Activated CD8-positive, alpha-beta T cell treated with anti-CD3 and anti-CD28 coated beads for 36 hours (primary cell): ENCODE results near the gene SELENOO. TPM values are rescaled to one million over a fixed set of nuclear protein-coding genes. Genes with fewer than 3 reads are reported as not detected.
A peak's percentile ranks its signal among the peaks of the same experiment; 100 is the strongest.

Source experiments
- ATAC-seq: fragments of 200-7000 bp; cut with Tn5 transposase; one replicate; pipeline ENCODE4 v1.10.0; 2021; ENCODE audit warnings: mild to moderate bottlenecking, moderate library complexity
- CTCF ChIA-PET: fragments of 350-600 bp; sonication (Branson Sonifier 250); formaldehyde crosslinking; loops from one replicate; lab custom pipeline; 2021; ENCODE audit warnings: antibody characterized with exemption; lab: Charles Lee
- POLR2A ChIA-PET: fragments of 350-600 bp; sonication (Branson Sonifier 250); formaldehyde crosslinking; loops from one replicate; lab custom pipeline; 2021; ENCODE audit warnings: antibody characterized with exemption; lab: Charles Lee
- DNase-seq: peaks from one replicate; pipeline ENCODE4 v3.0.0-alpha.2; 2020
- H3K27ac Mint-ChIP-seq: one replicate; pipeline ENCODE4 v1.8.0; 2021; ENCODE audit warnings: mild to moderate bottlenecking, mixed read lengths
- H3K27me3 Mint-ChIP-seq: one replicate; pipeline ENCODE4 v1.8.0; 2021; ENCODE audit warnings: mixed read lengths
- H3K36me3 Mint-ChIP-seq: one replicate; pipeline ENCODE4 v1.8.0; 2021; ENCODE audit warnings: low read depth, mixed read lengths
- H3K4me1 Mint-ChIP-seq: one replicate; pipeline ENCODE4 v1.8.0; 2021; ENCODE audit warnings: low read depth, mixed read lengths
- H3K4me3 Mint-ChIP-seq: one replicate; pipeline ENCODE4 v1.8.0; 2021; ENCODE audit warnings: mild to moderate bottlenecking, moderate library complexity, mixed read lengths
- H3K9me3 Mint-ChIP-seq: one replicate; pipeline ENCODE4 v1.8.0; 2021; ENCODE audit warnings: mixed read lengths
- CTCF ChIP-seq: fragments of 200-600 bp; IDR thresholded peaks from one replicate; pipeline ENCODE4 v1.8.0; 2022; ENCODE audit warnings: antibody characterized with exemption, mild to moderate bottlenecking
- intact Hi-C: fragments of 100-400 bp; cut with micrococcal nuclease; formaldehyde crosslinking; loops from one replicate; pipeline ENCODE4 v1.10.0; 2022
- total RNA-seq, 2 experiments: library from RNA; stranded (reverse); gene quantifications; one replicate each; pipeline ENCODE4 v1.2.3, GENCODE V29; 2021

The SELENOO gene
- total RNA-seq, 2 experiments from 2014 or later: 24.0 to 25.5 TPM

GRCh38 chr22:50232481-50233151, 31.8 kb downstream of the SELENOO start:
- H3K4me3 Mint-ChIP-seq: no peak overlapping the region
- DNase-seq (no peak), ATAC-seq (no peak)
- no peak for TF ChIP-seq CTCF
- H3K9me3 Mint-ChIP-seq: no peaks in the 10 kb centered on the region
- ChIA-PET POLR2A (no interaction called here), CTCF (interaction anchor here (1.4 kb wide), 1 partner anchor 8 kb away, joined by 3 read pairs; no protein-coding TSS in a partner anchor)
- H3K4me1 Mint-ChIP-seq: peaks cover 21% of the 10 kb centered on the region
- peaks cover 20% of the 10 kb centered on the region for H3K36me3 Mint-ChIP-seq
- H3K27ac Mint-ChIP-seq: no peak overlapping the region
- intact Hi-C loops: no loop called here
- H3K27me3 Mint-ChIP-seq: no peaks in the 10 kb centered on the region

- DNase-seq (no peak), ATAC-seq (no peak)
- TF ChIP-seq CTCF: no peak
- intact Hi-C loops: no loop called here
- ChIA-PET CTCF (interaction anchor here (1.4 kb wide), 1 partner anchor 8 kb away, joined by 3 read pairs; no protein-coding TSS in a partner anchor), POLR2A (no interaction called here)
- Mint-ChIP-seq H3K4me3 (no peak overlapping the region), H3K27me3 (no peaks in the 10 kb centered on the region), H3K27ac (no peak overlapping the region), H3K36me3 (peaks cover 22% of the 10 kb centered on the region), H3K9me3 (no peaks in the 10 kb centered on the region), H3K4me1 (peaks cover 21% of the 10 kb centered on the region)
These were observed 32.4 kb downstream of the SELENOO start for GRCh38 chr22:50233223-50233622.

GRCh38 chr22:50236731-50237409, 36.1 kb downstream of the SELENOO start:
- intact Hi-C loops: no loop called here
- DNase-seq (no peak), ATAC-seq (no peak)
- ChIA-PET POLR2A (no interaction called here), CTCF (interaction anchor here (0.7 to 1.7 kb wide), 4 partner anchors 9 to 29 kb away, joined by 3 to 4 read pairs (median 4); partner anchors contain the start of gene HDAC10)
- peak; percentile 52 for TF ChIP-seq CTCF
- no peak overlapping the region for H3K27ac Mint-ChIP-seq
- H3K4me1 Mint-ChIP-seq: peaks cover 29% of the 10 kb centered on the region
- peaks cover 23% of the 10 kb centered on the region for H3K36me3 Mint-ChIP-seq
- no peak overlapping the region for H3K4me3 Mint-ChIP-seq
- H3K27me3 Mint-ChIP-seq: no peaks in the 10 kb centered on the region
- H3K9me3 Mint-ChIP-seq: no peaks in the 10 kb centered on the region

GRCh38 chr22:50238755-50239154, 37.9 kb downstream of the SELENOO start:
- H3K9me3 Mint-ChIP-seq: no peaks in the 10 kb centered on the region
- ATAC-seq (no peak), DNase-seq (no peak)
- ChIA-PET CTCF (interaction anchor here (0.7 to 1.6 kb wide), 3 partner anchors 89 to 103 kb away, joined by 3 to 6 read pairs (median 3); no protein-coding TSS in a partner anchor), POLR2A (interaction anchor here (1.5 kb wide), 1 partner anchor 12 kb away, joined by 5 read pairs; the partner anchor contains the start of gene HDAC10)
- no peak overlapping the region for H3K4me3 Mint-ChIP-seq
- peaks cover 26% of the 10 kb centered on the region for H3K36me3 Mint-ChIP-seq
- no peak for TF ChIP-seq CTCF
- H3K27me3 Mint-ChIP-seq: no peaks in the 10 kb centered on the region
- intact Hi-C loops: no loop called here
- peaks cover 35% of the 10 kb centered on the region for H3K4me1 Mint-ChIP-seq
- H3K27ac Mint-ChIP-seq: no peak overlapping the region
